Heart left ventricle (tissue), 16 donors: ENCODE measurements around the gene WDR37. TPM values are rescaled to one million over a fixed set of nuclear protein-coding genes. Genes with fewer than 3 reads are reported as not detected.
"Not testable (repeated sequence)": the region's sequence is repeated elsewhere in the genome, so short reads cannot be mapped to it uniquely, and the experiment has no call there.

Source experiments
- ATAC-seq, 4 donors: fragments of 200-7000 bp; cut with Tn5 transposase; one replicate each; pipeline ENCODE4 v1.9.1; 2020 to 2022; ENCODE audit warnings: moderate library complexity in 4 of 4, mild to moderate bottlenecking in 3 of 4, moderate number of reproducible peaks in 1 of 4
- DNase-seq, 5 donors: peaks; one replicate each; pipeline ENCODE4 v3.0.0-alpha.2; 2020
- H3K27ac ChIP-seq, 12 donors: fragments of 200-600 bp; sonication (generic) in 4 of 12; one replicate each; pipeline versions ENCODE4 v1.5.0 to v1.8.0; 2016 to 2022; ENCODE audit warnings: mild to moderate bottlenecking in 2 of 12
- H3K27me3 ChIP-seq, 9 donors: fragments of 200-600 bp; sonication (generic) in 2 of 9; one replicate each; pipeline versions ENCODE4 v1.5.1 to v1.8.0; 2016 to 2022; ENCODE audit warnings: mild to moderate bottlenecking in 3 of 9
- H3K36me3 ChIP-seq, 9 donors: fragments of 200-600 bp; sonication (generic) in 2 of 9; one replicate each; pipeline versions ENCODE4 v1.5.0 to v1.8.0; 2018 to 2022; ENCODE audit warnings: mild to moderate bottlenecking in 2 of 9
- H3K4me1 ChIP-seq, 12 donors: fragments of 200-600 bp; sonication (generic) in 4 of 12; one replicate each; pipeline versions ENCODE4 v1.5.0 to v1.8.0; 2016 to 2022; ENCODE audit warnings: mild to moderate bottlenecking in 3 of 12
- H3K4me3 ChIP-seq, 12 donors: fragments of 200-600 bp; sonication (generic) in 4 of 12; one replicate each; pipeline versions ENCODE4 v1.5.0 to v1.8.0; 2017 to 2022; ENCODE audit warnings: mild to moderate bottlenecking in 9 of 12, moderate library complexity in 4 of 12
- H3K9me3 ChIP-seq, 12 donors: fragments of 200-600 bp; sonication (generic) in 4 of 12; one replicate each; pipeline versions ENCODE4 v1.5.0 to v1.8.0; 2016 to 2022; ENCODE audit warnings: mild to moderate bottlenecking in 1 of 12
- POLR2A ChIP-seq, 2 donors: fragments of 450-650 bp; IDR thresholded peaks; one replicate each; pipeline ENCODE4 v1.6.1; 2017; ENCODE audit warnings: antibody characterized with exemption in 2 of 2, mild to moderate bottlenecking in 2 of 2, moderate library complexity in 2 of 2
- WGBS, 4 donors: extraction: QIAGEN DNeasy Blood & Tissue Kit in 2 of 4; methylation state at CpG; one replicate each; pipeline versions ENCODE4 v1.1.5 to v1.1.7; 2013 to 2018; 5-methylcytosine and 5-hydroxymethylcytosine counted together
- intact Hi-C, 10 donors: fragments of 100-400 bp; cut with DNase I; formaldehyde crosslinking; loops; one replicate each; pipeline versions ENCODE4 v1.11.1 to v1.14.2; 2022
- polyA plus RNA-seq, 2 donors: library from polyadenylated mRNA; stranded (reverse); fragments of 200-250 nt; gene quantifications; one replicate each; pipeline ENCODE4 v1.2.3, GENCODE V29; 2013
- total RNA-seq, 9 donors: library from RNA; depleted of rRNA in 2 of 9; stranded (reverse); fragments of >200 nt in 2 of 9; fragmentation: NEBNext Ultra II Directional in 3 of 9; extraction: Animal tissue kit (Norgen Biotek cat#: 25700) in 3 of 9; gene quantifications; one replicate each; pipeline versions ENCODE4 v1.1.0 to v1.2.4, GENCODE V29; 2016 to 2023
- TF ChIP-seq, protein P1 (sequence below), 12 donors: fragments of 200-600 bp; sonication (generic) in 4 of 12; IDR thresholded peaks; one replicate each; pipeline versions ENCODE4 v1.5.0 to v1.8.0; 2018 to 2022; ENCODE audit warnings: antibody characterized with exemption in 12 of 12, mild to moderate bottlenecking in 5 of 12
- donor health status: ischemic (EF 13 %, LVEDD 7.1; RV severe dilation, severe dysfunction).
- donor health status: healthy with polysubstance abuse.
- donor health status: DM: no; HTN: yes; CAD: no.
- donor health status: DM: no; HTN: no; CAD: no.
- donor health status: ischemic (EF 25% LVEDD 6.9; RV normal size, moderate dysfunction).
- donor health status: ischemic (EF 25% LVEDD 5.7; RV mildly dilated, moderate dysfunction).
- donor health status: healthy.
- donor health status: DM: yes; HTN: yes; CAD: no.
- donor health status: ischemic (EF 35%, LVEDD 5.7; RV mildly dilated, moderate dysfunction).
- donor health status: nonischemic (EF 11% LVEDD 7.7; RV severe dilation, severe dysfunction).
- donor health status: DM: yes; HTN: yes; CAD: no.
- donor health status: PGD.
- donor health status: ischemic (EF 29% LVEDD 5.4; RV normal size, mild dysfunction).
- donor health status: nonischemic (EF 23%, LVEDD 6.1; RV moderate dilation, normal function).

WDR37 gene
- total and polyA plus RNA-seq, 11 donors = 8.4 to 43.3 (median 26.3) TPM

- no peaks in the 10 kb centered on the region for H3K36me3 ChIP-seq
- DNase-seq (peak in 1 of 5 donors; percentile 20), ATAC-seq (no peak)
- H3K4me1 ChIP-seq = no peaks in the 10 kb centered on the region
- WGBS, 4 donors = 81 to 87% (median 83%) methylated on average over 17 of the region's 17 CpGs
- no peaks in the 10 kb centered on the region for H3K9me3 ChIP-seq
- H3K4me3 ChIP-seq = no peak overlapping the region
- no peaks in the 10 kb centered on the region for H3K27me3 ChIP-seq
- TF ChIP-seq, protein P1, sequence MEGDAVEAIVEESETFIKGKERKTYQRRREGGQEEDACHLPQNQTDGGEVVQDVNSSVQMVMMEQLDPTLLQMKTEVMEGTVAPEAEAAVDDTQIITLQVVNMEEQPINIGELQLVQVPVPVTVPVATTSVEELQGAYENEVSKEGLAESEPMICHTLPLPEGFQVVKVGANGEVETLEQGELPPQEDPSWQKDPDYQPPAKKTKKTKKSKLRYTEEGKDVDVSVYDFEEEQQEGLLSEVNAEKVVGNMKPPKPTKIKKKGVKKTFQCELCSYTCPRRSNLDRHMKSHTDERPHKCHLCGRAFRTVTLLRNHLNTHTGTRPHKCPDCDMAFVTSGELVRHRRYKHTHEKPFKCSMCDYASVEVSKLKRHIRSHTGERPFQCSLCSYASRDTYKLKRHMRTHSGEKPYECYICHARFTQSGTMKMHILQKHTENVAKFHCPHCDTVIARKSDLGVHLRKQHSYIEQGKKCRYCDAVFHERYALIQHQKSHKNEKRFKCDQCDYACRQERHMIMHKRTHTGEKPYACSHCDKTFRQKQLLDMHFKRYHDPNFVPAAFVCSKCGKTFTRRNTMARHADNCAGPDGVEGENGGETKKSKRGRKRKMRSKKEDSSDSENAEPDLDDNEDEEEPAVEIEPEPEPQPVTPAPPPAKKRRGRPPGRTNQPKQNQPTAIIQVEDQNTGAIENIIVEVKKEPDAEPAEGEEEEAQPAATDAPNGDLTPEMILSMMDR (IDR thresholded peaks at IDR 0.05) = no peak
- TF ChIP-seq POLR2A (IDR thresholded peaks at IDR 0.05) = no peak
- intact Hi-C loops = no loop called here
- H3K27ac ChIP-seq = no peak overlapping the region
These were observed 100.9 kb downstream of the WDR37 start for GRCh38 chr10:1156921-1157614.

DNA sequence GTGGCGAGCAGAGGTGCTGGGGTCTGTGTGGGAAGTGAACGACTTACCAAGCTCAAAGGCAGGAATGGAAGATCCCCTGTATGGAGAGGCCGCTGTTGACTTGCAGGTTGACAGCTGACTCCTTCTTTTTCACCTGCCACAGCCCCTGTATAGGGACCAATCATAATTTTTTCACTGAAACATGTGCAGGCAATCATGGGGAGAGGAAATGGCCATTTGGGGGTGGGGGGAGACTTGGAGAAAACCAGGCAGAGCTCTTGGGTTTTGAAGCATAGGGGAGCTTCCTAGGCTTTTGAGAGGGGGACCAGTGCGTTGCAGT is 101.4 kb downstream of the WDR37 start:
- Histone ChIP-seq H3K27me3 (no peaks in the 10 kb centered on the region), H3K27ac (no peak overlapping the region), H3K9me3 (no peaks in the 10 kb centered on the region), H3K36me3 (no peaks in the 10 kb centered on the region), H3K4me1 (no peaks in the 10 kb centered on the region), H3K4me3 (no peak overlapping the region)
- WGBS, 4 donors = 81 to 83% (median 82%) methylated on average over 4 of the region's 4 CpGs
- ATAC-seq = no peak
- DNase-seq = peak in 1 of 5 donors; percentile 8
- TF ChIP-seq, protein P1 (IDR thresholded peaks at IDR 0.05) = no peak
- no peak for TF ChIP-seq POLR2A (IDR thresholded peaks at IDR 0.05)
- intact Hi-C loops = no loop called here

- Histone ChIP-seq H3K36me3 (no peaks in the 10 kb centered on the region), H3K27me3 (no peaks in the 10 kb centered on the region), H3K9me3 (no peaks in the 10 kb centered on the region), H3K4me1 (no peaks in the 10 kb centered on the region), H3K27ac (no peak overlapping the region), H3K4me3 (no peak overlapping the region)
- intact Hi-C loops = no loop called here
- 78 to 86% (median 83%) methylated on average over 12 of the region's 12 CpGs for WGBS, 4 donors
- no peak for DNase-seq
- TF ChIP-seq, protein P1 (IDR thresholded peaks at IDR 0.05) = no peak
- no peak for TF ChIP-seq POLR2A (IDR thresholded peaks at IDR 0.05)
- ATAC-seq = no peak
These were observed 101.9 kb downstream of the WDR37 start for GRCh38 chr10:1158066-1158465.

DNA sequence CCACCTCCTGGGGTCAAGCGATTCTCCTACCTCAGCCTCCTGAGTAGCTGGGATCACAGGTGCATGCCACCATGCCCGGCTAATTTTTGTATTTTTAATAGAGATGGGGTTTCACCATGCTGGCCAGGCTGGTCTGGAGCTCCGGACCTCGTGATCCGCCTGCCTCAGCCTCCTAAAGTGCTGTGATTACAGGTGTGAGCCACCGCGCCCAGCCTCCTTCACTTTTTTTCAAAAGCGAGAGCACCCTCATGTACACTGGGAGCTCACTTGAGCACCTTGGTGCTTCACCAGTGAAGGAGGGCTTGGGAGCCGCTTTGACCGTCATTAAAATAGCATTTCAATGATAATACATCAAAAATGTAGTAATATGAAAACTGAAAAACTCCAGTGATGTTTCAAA is 102.4 kb downstream of the WDR37 start:
- H3K27ac ChIP-seq, H3K4me1 ChIP-seq, H3K9me3 ChIP-seq, ATAC-seq, H3K27me3 ChIP-seq, intact Hi-C loops, H3K36me3 ChIP-seq: not testable (repeated sequence)
- H3K4me3 ChIP-seq = peak overlapping the region in 1 of 12 donors; percentile 31
- WGBS, 4 donors = 92 to 95% (median 93%) methylated on average over 10 of the region's 10 CpGs
- DNase-seq = peak in 2 of 5 donors; percentile 3 to 38
